Muscle of leg (tissue), 11 donors: ENCODE data around the gene KCNAB1. TPM values are rescaled to one million over a fixed set of nuclear protein-coding genes. Genes with fewer than 3 reads are reported as not detected.

Experiments used
- DNase-seq: peaks from one replicate; pipeline ENCODE4 v3.0.0; 2013
- H3K27ac ChIP-seq: one replicate; pipeline ENCODE4 v1.5.1; 2013; ENCODE audit warnings: mild to moderate bottlenecking, low read length, control low read depth
- H3K27me3 ChIP-seq: one replicate; pipeline ENCODE4 v1.6.1; 2013; ENCODE audit warnings: low read length; ENCODE audit not compliant: control insufficient read depth, insufficient read depth
- H3K36me3 ChIP-seq: one replicate; pipeline ENCODE4 v1.6.1; 2013; ENCODE audit warnings: low read length; ENCODE audit not compliant: control insufficient read depth, insufficient read depth
- H3K4me1 ChIP-seq: one replicate; pipeline ENCODE4 v1.6.1; 2013; ENCODE audit warnings: low read length; ENCODE audit not compliant: control insufficient read depth, insufficient read depth
- H3K4me3 ChIP-seq: one replicate; pipeline ENCODE4 v1.5.1; 2013; ENCODE audit warnings: low read length, control low read depth
- H3K9me3 ChIP-seq: replicated peaks from 2 replicates; pipeline ENCODE4 v1.6.1; 2013; ENCODE audit warnings: low read depth, low read length; ENCODE audit not compliant: control insufficient read depth
- WGBS: methylation state at CpG from one replicate; pipeline ENCODE4 v1.1.5; 2013; ENCODE audit warnings: missing lambda C conversion rate; ENCODE audit not compliant: insufficient coverage; 5-methylcytosine and 5-hydroxymethylcytosine counted together
- polyA plus RNA-seq, 8 donors: library from polyadenylated mRNA; unstranded; fragments of 120-200 nt; gene quantifications; one replicate each; pipeline versions ENCODE4 v1.2.1 to v1.2.3, GENCODE V29; 2013; ENCODE audit warnings: inconsistent platforms in 1 of 8, low replicate concordance in 1 of 8; ENCODE audit not compliant: insufficient read length in 8 of 8, insufficient read depth in 1 of 8
- total RNA-seq: library from RNA; stranded (reverse); fragments of 120-200 nt; gene quantifications from one replicate; pipeline ENCODE4 v1.2.4, GENCODE V29; 2013

The KCNAB1 gene
- total and polyA plus RNA-seq, 9 donors = 4.3 to 8.4 (median 5.0) TPM

DNA sequence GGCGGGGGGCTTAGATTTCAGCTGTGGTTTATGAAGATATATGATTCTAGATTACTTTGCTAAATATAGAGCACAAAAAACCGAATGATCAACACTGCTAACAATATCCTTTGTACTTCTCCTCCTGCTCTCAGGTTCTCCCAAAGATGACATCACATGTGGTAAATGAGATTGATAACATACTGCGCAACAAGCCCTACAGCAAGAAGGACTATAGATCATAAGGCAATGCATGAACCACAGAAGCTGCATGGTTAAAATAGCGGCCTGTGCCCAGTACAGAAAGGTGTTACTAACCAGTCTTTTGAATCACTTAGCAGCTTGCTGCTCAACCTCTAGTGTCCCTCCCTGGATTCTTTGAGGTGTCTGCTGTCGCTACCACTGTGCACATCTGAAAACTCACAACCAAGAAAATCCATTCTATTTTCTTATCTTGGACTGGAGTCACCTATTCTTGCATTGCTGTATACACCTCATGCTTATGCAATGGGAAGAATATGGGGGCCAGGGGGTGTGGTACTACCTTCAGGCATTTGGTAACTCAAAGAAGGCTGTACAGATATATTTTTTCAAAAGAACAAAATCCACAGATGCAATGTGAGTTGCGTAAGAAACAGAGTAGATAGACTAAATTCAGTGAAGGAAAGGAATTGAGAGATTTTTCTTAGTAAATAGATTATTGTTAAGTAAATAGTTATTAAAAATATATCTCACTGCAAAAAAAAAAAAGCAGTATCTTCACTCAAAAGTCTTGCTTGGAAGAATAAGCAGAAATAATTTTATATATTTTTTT, 416.3 kb downstream of the KCNAB1 start:
- H3K36me3 ChIP-seq = peaks cover 8% of the 10 kb centered on the region
- H3K4me1 ChIP-seq = peaks cover 9% of the 10 kb centered on the region
- no peak overlapping the region for H3K27ac ChIP-seq
- no peak overlapping the region for H3K4me3 ChIP-seq
- H3K9me3 ChIP-seq = no peaks in the 10 kb centered on the region
- WGBS = 80% methylated on average over 1 of the region's 6 CpGs
- DNase-seq = no peak
- no peaks in the 10 kb centered on the region for H3K27me3 ChIP-seq

DNA sequence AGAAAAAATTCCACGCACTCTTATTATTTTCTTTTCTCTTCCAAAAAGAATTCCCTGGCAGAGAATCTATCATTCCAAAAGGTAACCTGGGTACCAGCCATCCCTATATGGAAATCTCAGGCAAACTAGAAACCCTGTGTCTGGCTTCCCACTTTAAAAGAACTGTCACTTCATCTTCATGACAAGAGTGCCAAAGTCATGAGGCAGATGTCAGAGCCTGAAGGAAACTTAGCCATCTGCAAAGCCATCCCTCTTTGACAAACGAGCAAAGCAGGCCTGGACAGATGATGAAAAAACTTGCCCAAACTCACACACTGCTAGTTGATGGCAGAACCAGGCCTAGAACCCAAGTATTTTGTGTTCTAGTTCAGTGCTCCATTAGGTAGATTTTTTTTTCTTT, 418.7 kb downstream of the KCNAB1 start:
- H3K27ac ChIP-seq = peak overlapping the region; percentile 4
- 40% methylated on average over 1 of the region's 2 CpGs for WGBS
- no peaks in the 10 kb centered on the region for H3K9me3 ChIP-seq
- peaks cover 20% of the 10 kb centered on the region for H3K36me3 ChIP-seq
- DNase-seq = peak; percentile 86
- peaks cover 9% of the 10 kb centered on the region for H3K4me1 ChIP-seq
- no peak overlapping the region for H3K4me3 ChIP-seq
- no peaks in the 10 kb centered on the region for H3K27me3 ChIP-seq

DNA sequence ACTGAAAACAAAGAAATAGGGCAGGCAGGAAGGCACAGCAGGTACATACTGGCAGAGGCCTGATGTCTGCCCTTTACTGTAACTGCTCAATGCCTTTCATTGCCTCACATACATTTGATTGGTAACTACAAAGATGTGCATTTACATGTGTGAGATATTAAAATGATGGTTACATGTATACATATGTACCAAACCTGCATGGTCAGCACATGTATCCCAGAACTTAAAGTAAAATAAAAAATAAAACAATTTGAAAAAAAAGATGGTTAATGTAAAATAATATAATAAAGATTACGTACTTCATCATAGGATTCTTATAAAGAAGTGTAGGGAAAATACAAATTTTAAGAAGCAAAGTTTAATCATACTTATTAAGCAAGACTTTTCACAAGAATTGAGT, 419.4 kb downstream of the KCNAB1 start:
- Histone ChIP-seq H3K27ac (no peak overlapping the region), H3K36me3 (peaks cover 23% of the 10 kb centered on the region), H3K4me1 (peaks cover 9% of the 10 kb centered on the region), H3K27me3 (no peaks in the 10 kb centered on the region), H3K9me3 (no peaks in the 10 kb centered on the region), H3K4me3 (no peak overlapping the region)
- no CpG with 5 or more reads among the region's 1 CpG for WGBS
- DNase-seq = no peak

DNA sequence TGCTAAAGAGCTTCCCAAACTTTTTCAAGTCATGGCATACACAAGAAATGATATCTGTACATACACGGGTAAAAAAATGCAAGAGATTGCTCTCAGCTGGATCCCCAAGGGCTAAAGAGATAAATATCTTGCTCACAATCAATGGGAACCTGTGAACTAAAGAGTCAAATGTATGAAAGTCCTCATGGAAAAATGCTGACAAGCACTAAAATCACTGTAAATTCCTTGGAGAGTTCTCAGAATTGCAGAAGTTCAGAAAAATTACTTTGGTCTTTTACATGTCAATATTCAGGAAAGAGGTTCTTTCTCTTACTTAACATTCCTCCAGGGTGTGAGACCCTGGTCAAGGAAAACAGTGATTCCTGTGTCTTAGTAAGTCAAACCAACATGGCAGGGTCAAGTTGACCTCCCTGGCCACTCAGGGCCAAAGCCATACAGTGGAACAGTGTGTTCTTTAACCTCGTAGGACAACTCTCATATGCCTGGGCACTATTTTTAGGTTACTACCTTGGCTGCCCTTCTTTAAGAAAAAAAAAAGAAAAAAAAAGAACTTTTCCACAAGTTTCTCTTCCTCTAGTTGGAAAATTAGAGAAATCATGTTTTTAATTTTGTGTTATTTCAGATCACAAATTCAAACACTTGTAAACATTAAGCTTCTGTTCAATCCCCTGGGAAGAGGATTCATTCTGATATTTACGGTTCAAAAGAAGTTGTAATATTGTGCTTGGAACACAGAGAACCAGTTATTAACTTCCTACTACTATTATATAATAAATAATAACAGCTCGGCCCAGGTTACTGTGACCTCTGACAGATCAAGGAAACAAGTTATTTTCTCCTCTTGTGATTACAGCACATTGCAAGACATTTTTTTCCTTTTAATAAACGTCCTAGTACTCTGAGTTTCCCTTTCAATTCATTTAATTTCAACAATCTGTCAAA, 422.0 kb downstream of the KCNAB1 start:
- H3K36me3 ChIP-seq = peaks cover 29% of the 10 kb centered on the region
- no peak for DNase-seq
- H3K9me3 ChIP-seq = no peaks in the 10 kb centered on the region
- no peaks in the 10 kb centered on the region for H3K27me3 ChIP-seq
- H3K4me1 ChIP-seq = no peaks in the 10 kb centered on the region
- WGBS = no CpG with 5 or more reads among the region's 5 CpGs
- H3K27ac ChIP-seq = no peak overlapping the region
- no peak overlapping the region for H3K4me3 ChIP-seq

DNA sequence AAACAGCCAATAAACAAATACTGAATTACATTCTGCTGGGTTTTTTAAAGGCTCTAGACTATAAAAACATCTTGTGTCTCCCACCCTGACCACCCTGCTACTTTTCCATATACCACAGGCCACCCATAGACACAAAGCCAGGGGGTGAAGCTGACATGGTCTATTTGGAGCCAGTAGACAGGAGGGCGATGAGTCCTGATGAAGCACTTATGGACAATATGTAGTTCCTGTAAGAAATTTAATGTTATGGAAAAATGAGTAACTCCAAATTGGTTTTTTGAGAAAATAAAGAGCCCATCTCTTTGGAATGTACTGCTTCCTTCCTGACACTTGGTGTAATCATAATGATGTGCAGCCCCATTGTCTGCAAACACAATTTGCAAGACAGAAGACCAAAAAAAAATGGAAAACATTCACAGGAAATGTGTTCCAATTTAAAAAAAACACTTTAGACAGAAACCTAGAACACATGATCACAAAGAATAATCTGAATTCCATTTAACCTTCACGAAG, 422.7 kb downstream of the KCNAB1 start:
- no peaks in the 10 kb centered on the region for H3K4me1 ChIP-seq
- H3K27ac ChIP-seq = no peak overlapping the region
- H3K9me3 ChIP-seq = no peaks in the 10 kb centered on the region
- H3K36me3 ChIP-seq = peaks cover 31% of the 10 kb centered on the region
- no CpG with 5 or more reads among the region's 2 CpGs for WGBS
- DNase-seq = no peak
- no peak overlapping the region for H3K4me3 ChIP-seq
- H3K27me3 ChIP-seq = no peaks in the 10 kb centered on the region

DNA sequence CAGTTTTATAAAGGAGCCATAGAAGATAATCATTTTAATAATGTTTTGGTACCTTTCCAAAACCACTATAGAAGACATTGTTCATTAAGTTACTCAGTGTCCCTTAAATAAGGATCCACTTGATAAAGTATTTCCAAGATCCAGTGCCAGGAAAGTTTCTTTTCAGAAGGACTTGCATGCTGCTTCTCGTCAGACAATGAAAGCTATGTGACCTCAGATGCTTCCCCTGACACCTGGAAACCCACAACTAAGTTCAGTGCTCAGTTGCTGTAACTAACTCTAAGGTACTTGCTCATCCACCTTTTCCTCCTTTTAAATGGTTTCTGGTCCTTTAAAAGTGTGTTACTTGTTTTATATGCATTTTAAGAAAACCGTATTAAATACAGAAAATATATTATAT, 427.3 kb downstream of the KCNAB1 start:
- H3K4me3 ChIP-seq = no peak overlapping the region
- peaks cover 2% of the 10 kb centered on the region for H3K4me1 ChIP-seq
- 20% methylated on average over 1 of the region's 2 CpGs for WGBS
- H3K27ac ChIP-seq = no peak overlapping the region
- H3K9me3 ChIP-seq = no peaks in the 10 kb centered on the region
- peak; percentile 33 for DNase-seq
- peaks cover 37% of the 10 kb centered on the region for H3K36me3 ChIP-seq
- H3K27me3 ChIP-seq = no peaks in the 10 kb centered on the region

DNA sequence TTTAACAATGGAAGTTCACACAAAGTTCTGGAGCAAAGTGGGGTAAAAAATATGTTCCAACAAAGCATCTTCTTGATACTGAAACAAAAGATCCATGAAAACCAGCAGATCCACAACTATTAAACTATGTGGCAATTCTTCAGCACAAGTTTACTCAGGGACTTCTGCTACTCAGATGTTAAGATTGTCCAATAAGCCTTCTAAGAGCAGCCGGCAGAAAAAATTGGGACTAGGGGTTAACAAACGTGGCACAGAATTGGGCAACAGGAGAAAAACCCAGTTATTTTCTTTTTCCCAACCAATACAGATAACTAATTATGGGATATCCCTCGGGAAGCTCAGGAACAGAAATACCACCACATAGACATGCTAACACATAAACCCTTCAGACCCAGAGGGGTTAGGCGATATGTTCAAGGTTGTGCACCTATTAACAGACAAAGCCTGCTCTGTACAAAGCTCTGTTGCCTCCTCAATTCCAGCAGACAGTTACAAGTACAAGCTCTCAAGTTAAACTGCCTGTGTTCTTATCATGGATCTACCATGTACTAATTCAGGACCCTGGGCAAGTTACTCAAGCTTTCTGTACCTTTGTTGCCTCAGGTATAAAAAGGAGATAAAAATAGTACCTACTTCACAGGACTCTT, 427.8 kb downstream of the KCNAB1 start:
- 100% methylated on average over 1 of the region's 4 CpGs for WGBS
- H3K27me3 ChIP-seq = no peaks in the 10 kb centered on the region
- peaks cover 5% of the 10 kb centered on the region for H3K4me1 ChIP-seq
- H3K4me3 ChIP-seq = no peak overlapping the region
- H3K27ac ChIP-seq = no peak overlapping the region
- no peaks in the 10 kb centered on the region for H3K9me3 ChIP-seq
- peaks cover 35% of the 10 kb centered on the region for H3K36me3 ChIP-seq
- DNase-seq = no peak

DNA sequence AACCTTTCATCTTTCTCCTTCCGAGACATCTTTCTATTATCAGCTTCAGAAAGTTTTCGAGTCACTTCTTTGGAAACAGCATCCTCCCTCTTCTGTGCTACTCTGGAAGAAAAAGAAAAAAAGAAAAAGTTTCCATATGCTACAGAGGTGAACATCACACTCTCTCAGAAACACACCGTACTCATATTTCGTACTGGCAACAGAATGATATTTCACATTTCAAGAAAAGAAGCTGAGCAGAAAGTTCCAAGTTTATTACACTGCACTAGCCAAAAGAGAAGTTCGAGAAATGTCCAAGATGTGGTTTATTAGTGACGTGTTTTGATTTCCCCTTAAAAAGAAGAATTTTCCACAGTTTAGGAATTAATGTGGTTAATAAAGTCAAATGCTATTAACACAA, 428.5 kb downstream of the KCNAB1 start:
- H3K4me3 ChIP-seq = no peak overlapping the region
- no peaks in the 10 kb centered on the region for H3K9me3 ChIP-seq
- peaks cover 5% of the 10 kb centered on the region for H3K4me1 ChIP-seq
- peaks cover 29% of the 10 kb centered on the region for H3K36me3 ChIP-seq
- peak; percentile 89 for DNase-seq
- 80% methylated on average over 1 of the region's 6 CpGs for WGBS
- no peaks in the 10 kb centered on the region for H3K27me3 ChIP-seq
- no peak overlapping the region for H3K27ac ChIP-seq

DNA sequence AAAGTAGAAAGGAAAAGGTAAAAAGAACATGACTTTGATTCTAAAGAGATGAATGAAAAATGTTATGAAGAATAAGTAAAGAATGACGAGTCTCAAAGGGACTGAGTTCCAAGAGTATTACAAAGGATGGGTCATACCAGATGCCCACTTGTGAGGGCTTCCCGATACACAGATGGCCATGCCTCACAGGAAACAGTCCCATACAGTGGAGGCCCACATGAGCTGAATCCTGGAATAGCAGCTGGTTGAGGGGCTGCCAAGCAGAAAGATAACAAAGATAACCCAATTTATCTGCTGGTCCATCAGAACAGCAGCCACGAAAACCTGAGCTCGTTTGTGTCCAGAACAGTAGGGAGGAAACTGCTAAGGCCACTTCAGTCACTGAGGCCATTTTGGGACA, 430.9 kb downstream of the KCNAB1 start:
- WGBS = 64% methylated on average over 3 of the region's 4 CpGs
- peaks cover 8% of the 10 kb centered on the region for H3K4me1 ChIP-seq
- no peak overlapping the region for H3K4me3 ChIP-seq
- no peaks in the 10 kb centered on the region for H3K27me3 ChIP-seq
- no peaks in the 10 kb centered on the region for H3K9me3 ChIP-seq
- H3K27ac ChIP-seq = no peak overlapping the region
- peaks cover 21% of the 10 kb centered on the region for H3K36me3 ChIP-seq
- no peak for DNase-seq

DNA sequence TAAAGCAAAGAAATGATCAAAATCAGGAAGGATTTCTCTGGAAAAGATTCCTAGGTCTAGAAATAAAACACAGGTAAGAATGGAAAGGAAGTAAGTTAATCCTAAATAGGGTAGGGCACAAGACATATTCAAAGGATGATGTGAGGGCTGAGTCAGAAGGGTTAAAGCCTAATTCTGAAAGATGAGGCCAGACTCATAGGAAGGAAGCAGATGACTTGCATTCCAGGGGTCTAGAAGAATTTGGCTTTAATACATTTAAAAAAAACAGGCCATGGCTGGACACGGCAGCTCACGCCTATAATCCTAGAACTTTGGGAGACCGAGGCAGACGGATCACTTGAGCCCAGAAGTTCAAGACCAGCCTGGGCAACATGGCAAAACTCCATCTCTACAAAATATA, 431.4 kb downstream of the KCNAB1 start:
- no peak for DNase-seq
- Histone ChIP-seq H3K4me3 (no peak overlapping the region), H3K27ac (no peak overlapping the region), H3K9me3 (no peaks in the 10 kb centered on the region), H3K36me3 (peaks cover 17% of the 10 kb centered on the region), H3K27me3 (no peaks in the 10 kb centered on the region), H3K4me1 (peaks cover 8% of the 10 kb centered on the region)
- 30% methylated on average over 3 of the region's 4 CpGs for WGBS
